ENCODE results near the gene ZBTB44.

DNA sequence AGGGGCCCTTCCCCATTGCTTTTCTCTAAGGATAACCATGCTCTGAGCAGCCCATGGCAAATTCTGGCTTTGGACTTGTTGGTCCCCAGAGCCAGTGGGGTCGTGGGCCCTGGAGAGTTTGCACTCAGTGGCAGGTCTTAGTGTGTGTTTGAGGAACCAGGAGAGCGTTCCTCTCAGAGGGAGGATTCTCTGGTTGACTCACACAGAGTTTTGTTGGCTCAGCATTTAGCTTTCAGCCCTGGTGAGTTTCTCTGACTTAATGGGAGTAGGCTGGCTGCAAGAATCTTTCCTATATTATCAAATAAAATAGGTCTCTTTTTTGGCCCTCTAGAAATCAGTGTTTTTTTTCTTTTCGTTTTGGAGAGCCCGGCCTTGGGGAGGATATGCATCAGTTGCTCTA is 134.2 kb downstream of the ZBTB44 start:
- TF ChIP-seq POLR2A (IDR thresholded peaks at IDR 0.05) = no peak
- TF ChIP-seq, protein P1, sequence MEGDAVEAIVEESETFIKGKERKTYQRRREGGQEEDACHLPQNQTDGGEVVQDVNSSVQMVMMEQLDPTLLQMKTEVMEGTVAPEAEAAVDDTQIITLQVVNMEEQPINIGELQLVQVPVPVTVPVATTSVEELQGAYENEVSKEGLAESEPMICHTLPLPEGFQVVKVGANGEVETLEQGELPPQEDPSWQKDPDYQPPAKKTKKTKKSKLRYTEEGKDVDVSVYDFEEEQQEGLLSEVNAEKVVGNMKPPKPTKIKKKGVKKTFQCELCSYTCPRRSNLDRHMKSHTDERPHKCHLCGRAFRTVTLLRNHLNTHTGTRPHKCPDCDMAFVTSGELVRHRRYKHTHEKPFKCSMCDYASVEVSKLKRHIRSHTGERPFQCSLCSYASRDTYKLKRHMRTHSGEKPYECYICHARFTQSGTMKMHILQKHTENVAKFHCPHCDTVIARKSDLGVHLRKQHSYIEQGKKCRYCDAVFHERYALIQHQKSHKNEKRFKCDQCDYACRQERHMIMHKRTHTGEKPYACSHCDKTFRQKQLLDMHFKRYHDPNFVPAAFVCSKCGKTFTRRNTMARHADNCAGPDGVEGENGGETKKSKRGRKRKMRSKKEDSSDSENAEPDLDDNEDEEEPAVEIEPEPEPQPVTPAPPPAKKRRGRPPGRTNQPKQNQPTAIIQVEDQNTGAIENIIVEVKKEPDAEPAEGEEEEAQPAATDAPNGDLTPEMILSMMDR (IDR thresholded peaks at IDR 0.05) = no peak
